Femur (tissue), 1 donor: ENCODE measurements around the gene GPR6.

Experiments used
- DNase-seq: peaks from one replicate; pipeline ENCODE4 v3.0.0-alpha.2; 2017

Gene GPR6

DNA sequence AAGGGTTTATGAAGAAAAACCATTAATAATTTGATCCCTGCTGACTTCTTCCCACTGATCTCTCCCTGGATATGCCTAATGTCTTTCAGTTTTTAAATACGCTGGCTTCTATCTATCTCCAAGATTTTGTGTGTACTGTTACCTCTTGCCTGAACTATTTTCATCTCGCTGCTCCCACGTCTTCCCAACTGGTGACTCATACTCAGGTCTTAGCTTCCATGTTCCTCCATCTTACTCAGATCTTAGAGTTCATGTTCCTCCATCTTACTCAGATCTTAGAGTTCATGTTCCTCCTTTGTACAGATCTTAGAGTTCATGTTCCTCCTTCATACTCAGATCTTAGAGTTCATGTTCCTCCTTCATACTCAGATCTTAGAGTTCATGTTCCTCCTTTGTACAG lies 21.6 kb downstream of the GPR6 start:
- no peak for DNase-seq

DNA sequence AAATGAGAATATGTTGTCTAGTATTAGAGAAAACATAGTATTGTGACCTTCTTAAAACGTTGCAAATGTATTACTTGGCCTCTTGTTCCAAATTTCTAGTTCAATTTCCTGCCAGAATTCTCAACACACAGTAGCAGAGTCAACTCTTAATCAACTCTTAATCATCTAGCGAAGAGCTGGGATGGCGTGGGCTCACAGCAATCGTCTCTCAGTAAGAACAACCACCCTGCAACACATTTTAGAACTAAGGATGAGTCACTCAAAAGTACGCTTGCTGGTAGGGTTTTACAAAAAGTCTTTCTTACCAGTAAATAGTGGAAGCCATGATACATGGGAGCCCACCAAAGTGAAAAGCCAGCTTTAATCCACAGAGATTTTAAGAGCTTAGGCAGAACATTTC lies 24.6 kb downstream of the GPR6 start:
- no peak for DNase-seq

GRCh38 chr6:110013386-110013785 lies 35.3 kb downstream of the GPR6 start:
- no peak for DNase-seq

DNA sequence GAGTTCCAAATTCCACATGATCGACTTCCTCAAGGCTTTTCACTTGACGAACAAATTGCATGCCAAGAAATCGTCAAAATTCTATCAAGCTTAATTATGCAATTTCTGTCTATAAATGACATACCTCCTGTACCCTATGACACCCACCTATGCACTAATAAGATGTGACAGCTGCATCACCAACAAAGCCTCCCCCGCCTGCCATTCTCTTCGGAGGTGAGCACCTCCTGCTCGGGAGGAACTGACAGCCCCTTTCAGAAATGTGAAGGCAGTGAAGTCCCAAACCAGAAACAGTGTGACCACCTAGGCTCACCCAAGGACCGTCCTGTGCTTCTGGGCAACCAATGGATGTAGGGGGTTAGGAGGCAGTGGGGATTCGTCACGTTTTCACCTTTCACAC lies 37.1 kb downstream of the GPR6 start:
- DNase-seq, result no peak

GRCh38 chr6:110017306-110017705 lies 39.2 kb downstream of the GPR6 start:
- no peak for DNase-seq

GRCh38 chr6:110017946-110018345 lies 39.8 kb downstream of the GPR6 start:
- no peak for DNase-seq

- no peak for DNase-seq
Observed at GRCh38 chr6:110018486-110018885, 40.4 kb downstream of the GPR6 start.

DNA sequence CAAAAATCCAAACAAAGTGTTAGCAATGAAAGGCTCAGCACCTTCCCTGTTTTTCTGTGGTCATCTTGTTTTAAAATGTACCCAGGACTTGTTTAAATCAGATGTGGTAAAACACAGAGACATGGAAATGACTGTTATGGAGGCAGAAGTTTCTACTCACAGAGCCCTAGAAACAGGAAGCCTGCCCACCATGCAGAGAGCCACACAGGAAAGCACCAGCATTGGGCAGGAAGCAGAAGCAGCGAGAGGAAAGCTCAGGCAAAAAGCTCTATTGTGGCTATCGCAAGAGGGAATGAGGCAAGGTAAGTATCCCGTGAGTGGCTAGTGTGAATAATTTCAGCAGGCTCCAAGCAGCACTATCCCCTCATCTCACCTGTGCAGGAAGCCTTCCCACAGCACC lies 42.8 kb downstream of the GPR6 start:
- DNase-seq, result no peak

DNA sequence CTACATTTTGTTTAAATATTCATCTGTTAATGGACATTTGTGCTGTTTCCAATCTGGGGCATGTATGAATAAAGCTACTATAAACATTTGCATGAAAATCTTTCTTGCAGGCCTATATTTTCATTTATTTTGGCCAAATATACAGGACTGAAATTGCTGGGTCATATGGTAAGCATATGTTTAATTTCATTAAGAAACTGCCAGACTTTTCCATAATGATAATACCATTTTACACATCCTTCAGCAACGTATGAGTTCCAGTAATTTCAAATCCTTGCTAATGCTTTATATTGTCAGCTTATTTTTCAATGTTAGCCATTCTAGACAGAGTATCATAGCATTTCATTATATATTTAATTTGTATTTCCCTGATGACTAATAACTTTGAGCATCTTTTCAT lies 51.0 kb downstream of the GPR6 start:
- no peak for DNase-seq
